Mesendoderm (in vitro differentiated cells): ENCODE measurements around the gene SIGLEC6.

ENCODE experiments used
- DNase-seq: peaks from one replicate; pipeline ENCODE4 v3.0.0; 2013
- H2AK5ac ChIP-seq: 2 replicates; pipeline ENCODE4 v1.6.1; 2013; ENCODE audit warnings: low read length, inconsistent platforms
- H2BK120ac ChIP-seq: 2 replicates; pipeline ENCODE4 v1.6.1; 2013; ENCODE audit warnings: low read depth, mild to moderate bottlenecking, low read length, moderate library complexity, mixed read lengths
- H2BK15ac ChIP-seq: replicated peaks from 2 replicates; pipeline ENCODE4 v1.6.1; 2013; ENCODE audit warnings: low read depth, mild to moderate bottlenecking, moderate library complexity
- H2BK5ac ChIP-seq: 2 replicates; pipeline ENCODE4 v1.6.1; 2013; ENCODE audit warnings: low read length, inconsistent platforms
- H3K18ac ChIP-seq: 2 replicates; pipeline ENCODE4 v1.6.1; 2013; ENCODE audit warnings: mild to moderate bottlenecking, low read length, mixed read lengths
- H3K23ac ChIP-seq: one replicate; pipeline ENCODE4 v1.6.1; 2013; ENCODE audit warnings: low read length
- H3K27ac ChIP-seq: 2 replicates; pipeline ENCODE4 v1.5.1; 2013; ENCODE audit warnings: low read depth, mild to moderate bottlenecking, inconsistent platforms, low read length, moderate library complexity
- H3K27me3 ChIP-seq: 2 replicates; pipeline ENCODE4 v1.6.1; 2013; ENCODE audit warnings: low read length, control low read depth, mild to moderate bottlenecking, inconsistent platforms; ENCODE audit not compliant: insufficient read depth, poor library complexity
- H3K36me3 ChIP-seq: 2 replicates; pipeline ENCODE4 v1.6.1; 2013; ENCODE audit warnings: low read length, inconsistent platforms; ENCODE audit not compliant: control insufficient read depth, insufficient read depth
- H3K4ac ChIP-seq: one replicate; pipeline ENCODE4 v1.6.1; 2013; ENCODE audit warnings: low read depth, mild to moderate bottlenecking, low read length, moderate library complexity
- H3K4me1 ChIP-seq: 2 replicates; pipeline ENCODE4 v1.6.1; 2013; ENCODE audit warnings: low read depth, low read length, inconsistent platforms; ENCODE audit not compliant: control insufficient read depth
- H3K4me2 ChIP-seq: 2 replicates; pipeline ENCODE4 v1.6.1; 2013; ENCODE audit warnings: low read length
- H3K4me3 ChIP-seq: 2 replicates; pipeline ENCODE4 v1.5.1; 2013; ENCODE audit warnings: mild to moderate bottlenecking, low read length
- H3K56ac ChIP-seq: one replicate; pipeline ENCODE4 v1.6.1; 2013; ENCODE audit warnings: low read length
- H3K79me1 ChIP-seq: 2 replicates; pipeline ENCODE4 v1.6.1; 2013; ENCODE audit warnings: low read length, inconsistent platforms
- H3K79me2 ChIP-seq: 2 replicates; pipeline ENCODE4 v1.6.1; 2013; ENCODE audit warnings: mild to moderate bottlenecking, low read length; ENCODE audit not compliant: control insufficient read depth, insufficient read depth
- H3K9ac ChIP-seq: 2 replicates; pipeline ENCODE4 v1.6.1; 2013; ENCODE audit warnings: low read length, inconsistent platforms
- H4K5ac ChIP-seq: one replicate; pipeline ENCODE4 v1.6.1; 2013; ENCODE audit warnings: low read length
- H4K8ac ChIP-seq: one replicate; pipeline ENCODE4 v1.6.1; 2013; ENCODE audit warnings: low read depth, mild to moderate bottlenecking, control low read depth, low read length, moderate library complexity
- WGBS: extraction: QIAGEN DNeasy Blood & Tissue Kit; methylation state at CpG from one replicate; pipeline ENCODE4 v1.1.7; 2013; ENCODE audit warnings: low lambda C conversion rate, missing lambda C conversion rate; ENCODE audit not compliant: insufficient coverage; ENCODE audit errors: extremely low coverage; 5-methylcytosine and 5-hydroxymethylcytosine counted together

Gene SIGLEC6

DNA sequence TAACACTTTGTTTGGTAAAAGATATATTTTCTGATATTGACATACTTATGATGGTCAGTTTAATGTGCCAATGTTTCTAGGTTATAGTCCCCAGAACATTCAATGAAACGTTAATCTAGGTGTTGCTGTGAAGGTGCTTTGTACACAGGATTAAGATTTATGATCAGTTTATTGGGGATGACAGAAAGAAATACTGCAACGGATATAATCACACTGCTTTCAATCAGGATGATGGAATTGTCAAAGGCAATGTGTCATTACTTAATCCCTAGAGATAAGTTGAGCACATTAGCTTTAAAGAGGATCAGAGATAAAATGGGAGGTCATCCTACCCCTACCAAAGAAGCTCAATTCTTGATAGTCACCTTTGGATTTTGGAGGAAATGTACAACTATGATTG is 17.5 kb downstream of the SIGLEC6 start:
- WGBS = no CpG with 5 or more reads among the region's 2 CpGs
- H3K27me3 ChIP-seq = no peaks in the 10 kb centered on the region

DNA sequence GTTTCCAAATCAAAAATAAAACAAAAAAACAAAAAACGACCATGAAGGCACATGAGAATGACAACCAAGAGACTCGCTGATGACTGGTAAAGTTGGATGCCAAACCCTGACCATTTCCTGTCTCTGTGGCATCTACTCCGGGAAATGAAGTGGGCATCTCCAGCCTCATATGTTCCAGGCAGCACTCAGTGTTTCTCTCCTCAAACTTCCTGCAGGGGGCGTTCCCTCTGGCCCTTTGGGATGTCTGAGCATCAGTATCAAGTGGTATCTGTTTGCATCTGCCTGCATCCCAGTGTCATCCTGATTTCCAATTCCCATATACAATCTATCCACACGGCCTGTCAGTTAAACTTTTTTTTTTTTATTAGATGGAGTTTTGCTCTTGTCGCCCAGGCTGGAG is 20.1 kb downstream of the SIGLEC6 start:
- Histone ChIP-seq H3K4ac (no peak overlapping the region), H2AK5ac (no peak overlapping the region), H3K4me1 (no peaks in the 10 kb centered on the region), H2BK5ac (no peak overlapping the region), H3K56ac (no peak overlapping the region), H3K36me3 (no peaks in the 10 kb centered on the region), H3K79me2 (no peaks in the 10 kb centered on the region), H4K8ac (no peak overlapping the region), H2BK120ac (no peak overlapping the region), H3K27ac (no peak overlapping the region), H4K5ac (no peak overlapping the region), H3K18ac (no peak overlapping the region), H3K79me1 (no peaks in the 10 kb centered on the region), H2BK15ac (no peak overlapping the region), H3K4me2 (no peak overlapping the region), H3K23ac (no peak overlapping the region), H3K27me3 (no peaks in the 10 kb centered on the region), H3K4me3 (no peak overlapping the region), H3K9ac (no peak overlapping the region)
- no CpG with 5 or more reads among the region's 6 CpGs for WGBS
- peak; percentile 4 for DNase-seq

More for the DNA sequence above, 17.5 kb downstream of the SIGLEC6 start:
- H2BK5ac ChIP-seq = no peak overlapping the region
- H3K4me1 ChIP-seq = no peaks in the 10 kb centered on the region
- H3K56ac ChIP-seq = no peak overlapping the region
- no peak overlapping the region for H3K27ac ChIP-seq
- DNase-seq = no peak
- no peak overlapping the region for H2BK120ac ChIP-seq
- H3K18ac ChIP-seq = no peak overlapping the region
- H2BK15ac ChIP-seq = no peak overlapping the region
- H3K36me3 ChIP-seq = no peaks in the 10 kb centered on the region
- no peaks in the 10 kb centered on the region for H3K79me1 ChIP-seq
- H4K5ac ChIP-seq = no peak overlapping the region
- no peak overlapping the region for H3K4me3 ChIP-seq
- H3K9ac ChIP-seq = no peak overlapping the region
- H4K8ac ChIP-seq = no peak overlapping the region
- no peak overlapping the region for H3K23ac ChIP-seq
- no peaks in the 10 kb centered on the region for H3K79me2 ChIP-seq
- H3K4me2 ChIP-seq = no peak overlapping the region
- no peak overlapping the region for H3K4ac ChIP-seq
- no peak overlapping the region for H2AK5ac ChIP-seq

DNA sequence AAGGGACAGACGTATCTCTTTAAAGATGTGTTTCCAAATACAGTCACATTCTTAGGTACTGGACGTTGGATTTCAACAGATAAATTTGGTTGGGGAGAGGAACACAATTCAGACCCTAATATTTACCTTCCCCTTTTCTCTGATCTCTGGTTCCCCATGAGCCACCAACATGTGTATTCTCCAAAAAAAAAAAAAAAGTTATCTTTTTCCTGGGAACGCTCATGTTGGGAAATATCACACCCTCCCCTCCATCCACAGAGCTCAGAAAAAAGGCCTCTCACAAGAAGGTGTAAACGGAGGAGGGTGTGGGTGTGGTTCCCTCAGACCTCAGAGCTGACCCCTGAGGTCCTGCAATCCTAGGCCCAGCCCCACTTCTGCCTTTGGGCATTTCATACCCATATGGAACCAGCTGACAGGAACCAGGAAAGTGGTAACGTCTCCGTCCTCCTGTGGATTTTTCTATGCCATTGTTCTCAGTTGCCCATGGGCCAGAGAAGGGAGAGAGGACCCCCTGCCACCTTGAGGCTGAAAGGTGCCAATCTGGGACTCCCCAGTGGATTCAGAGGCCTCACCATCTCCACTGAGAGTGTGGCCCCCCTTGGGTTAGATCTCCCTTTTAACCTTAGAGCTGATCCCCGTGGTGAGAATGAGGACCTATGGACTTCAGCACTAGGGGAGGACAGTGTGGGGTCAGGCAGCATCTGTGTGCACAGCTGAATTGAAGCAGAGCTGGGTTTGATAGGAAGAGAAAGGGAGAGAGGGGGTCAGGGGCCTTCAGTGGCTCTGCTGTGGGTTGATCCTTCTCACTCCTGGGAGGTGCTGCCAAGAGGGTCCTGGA is 21.4 kb downstream of the SIGLEC6 start:
- Histone ChIP-seq H3K4me2 (no peak overlapping the region), H3K79me1 (no peaks in the 10 kb centered on the region), H3K27me3 (no peaks in the 10 kb centered on the region), H2BK120ac (no peak overlapping the region), H4K5ac (no peak overlapping the region), H3K23ac (no peak overlapping the region), H2AK5ac (no peak overlapping the region), H3K56ac (no peak overlapping the region), H3K18ac (no peak overlapping the region), H3K36me3 (no peaks in the 10 kb centered on the region), H4K8ac (no peak overlapping the region), H3K27ac (no peak overlapping the region), H2BK15ac (no peak overlapping the region), H3K4ac (no peak overlapping the region), H2BK5ac (no peak overlapping the region), H3K4me3 (no peak overlapping the region), H3K4me1 (no peaks in the 10 kb centered on the region), H3K79me2 (no peaks in the 10 kb centered on the region), H3K9ac (no peak overlapping the region)
- DNase-seq = no peak
- WGBS = no CpG with 5 or more reads among the region's 7 CpGs

DNA sequence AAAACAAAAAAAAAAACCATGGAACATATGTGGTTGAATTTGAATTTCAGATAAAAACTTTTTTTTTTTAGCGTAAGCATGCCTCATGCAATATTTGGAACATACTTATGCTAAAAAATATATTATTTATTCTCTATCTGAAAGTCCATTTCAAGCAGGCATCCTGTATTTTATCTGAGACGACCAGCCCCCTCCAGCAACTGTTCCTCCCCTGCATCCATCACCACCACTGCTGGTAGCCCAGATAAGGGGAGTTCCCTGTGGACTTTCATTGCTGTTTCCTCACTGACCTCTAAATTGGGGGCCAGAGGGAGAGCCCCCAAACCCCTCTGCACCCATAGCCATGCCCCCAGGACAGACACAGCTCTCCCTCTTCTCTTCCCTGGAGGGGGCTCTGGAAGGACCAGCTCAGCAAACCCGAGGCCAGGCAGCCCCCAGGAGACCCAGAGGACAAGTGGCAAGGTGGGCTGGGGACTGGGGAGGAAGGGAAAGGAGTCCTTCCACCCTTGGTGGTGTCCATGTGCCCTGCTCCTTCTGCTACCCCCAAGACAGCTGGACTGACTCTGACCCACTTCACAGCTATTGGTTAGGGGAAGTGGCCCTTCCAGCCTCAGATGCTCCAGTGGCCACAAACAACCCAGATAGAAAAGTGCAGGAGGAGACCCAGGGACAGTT is 23.3 kb downstream of the SIGLEC6 start:
- DNase-seq = no peak
- no peaks in the 10 kb centered on the region for H3K79me1 ChIP-seq
- H3K4ac ChIP-seq = no peak overlapping the region
- H2BK120ac ChIP-seq = no peak overlapping the region
- H4K8ac ChIP-seq = no peak overlapping the region
- no peak overlapping the region for H3K4me2 ChIP-seq
- H2BK5ac ChIP-seq = no peak overlapping the region
- no peak overlapping the region for H3K9ac ChIP-seq
- no peak overlapping the region for H3K4me3 ChIP-seq
- H3K27ac ChIP-seq = no peak overlapping the region
- H2BK15ac ChIP-seq = no peak overlapping the region
- WGBS = no CpG with 5 or more reads among the region's 3 CpGs
- no peaks in the 10 kb centered on the region for H3K79me2 ChIP-seq
- no peak overlapping the region for H2AK5ac ChIP-seq
- H3K18ac ChIP-seq = no peak overlapping the region
- H3K56ac ChIP-seq = no peak overlapping the region
- no peak overlapping the region for H3K23ac ChIP-seq
- H3K27me3 ChIP-seq = no peaks in the 10 kb centered on the region
- no peak overlapping the region for H4K5ac ChIP-seq
- H3K36me3 ChIP-seq = no peaks in the 10 kb centered on the region
- H3K4me1 ChIP-seq = no peaks in the 10 kb centered on the region

DNA sequence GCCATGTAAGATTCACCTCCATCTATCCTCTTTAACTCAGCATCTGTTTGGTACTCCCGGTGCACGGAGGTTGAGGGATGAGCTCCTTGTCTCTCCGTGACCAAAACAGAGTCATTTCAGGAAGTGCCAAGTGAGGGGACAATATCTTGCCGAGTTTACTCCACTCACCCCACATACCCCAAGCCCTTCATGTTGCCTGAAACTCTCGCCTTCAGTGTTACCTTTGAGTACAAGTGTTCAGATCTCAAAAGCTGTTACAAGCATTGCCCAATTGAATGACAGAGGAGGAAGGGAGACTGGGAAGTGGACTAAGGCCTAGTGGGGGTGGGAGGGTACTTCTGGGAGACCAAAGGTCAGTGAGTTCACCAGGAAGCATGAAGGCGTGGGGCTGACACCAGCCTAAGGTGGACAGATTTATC is 23.8 kb downstream of the SIGLEC6 start:
- H3K4me3 ChIP-seq = no peak overlapping the region
- no peaks in the 10 kb centered on the region for H3K79me1 ChIP-seq
- DNase-seq = no peak
- H2AK5ac ChIP-seq = no peak overlapping the region
- no peak overlapping the region for H3K9ac ChIP-seq
- H4K8ac ChIP-seq = no peak overlapping the region
- H2BK120ac ChIP-seq = no peak overlapping the region
- no peak overlapping the region for H4K5ac ChIP-seq
- no peaks in the 10 kb centered on the region for H3K36me3 ChIP-seq
- no peaks in the 10 kb centered on the region for H3K4me1 ChIP-seq
- no peak overlapping the region for H3K4me2 ChIP-seq
- H2BK15ac ChIP-seq = no peak overlapping the region
- no peaks in the 10 kb centered on the region for H3K79me2 ChIP-seq
- H3K27ac ChIP-seq = no peak overlapping the region
- H3K23ac ChIP-seq = no peak overlapping the region
- H2BK5ac ChIP-seq = no peak overlapping the region
- H3K56ac ChIP-seq = no peak overlapping the region
- WGBS = no CpG with 5 or more reads among the region's 6 CpGs
- H3K4ac ChIP-seq = no peak overlapping the region
- no peaks in the 10 kb centered on the region for H3K27me3 ChIP-seq
- no peak overlapping the region for H3K18ac ChIP-seq
